Neural progenitor cell (in vitro differentiated cells): ENCODE results near the gene TMEM267.

ENCODE experiments used
- EZH2 ChIP-seq: fragments of 200-600 bp; sonication (generic); IDR thresholded peaks from 2 replicates; pipeline ENCODE4 v1.6.1; 2017; ENCODE audit warnings: antibody characterized with exemption, mild to moderate bottlenecking, moderate library complexity
- EZH2phosphoT487 ChIP-seq: fragments of 200-600 bp; sonication (generic); IDR thresholded peaks from 2 replicates; pipeline ENCODE4 v1.6.1; 2017; ENCODE audit warnings: antibody characterized with exemption
- TF ChIP-seq, protein P1 (sequence below): fragments of 200-600 bp; sonication (generic); IDR thresholded peaks from 2 replicates; pipeline ENCODE4 v1.5.1; 2017; ENCODE audit warnings: antibody characterized with exemption, mild to moderate bottlenecking

- TF ChIP-seq EZH2 (no peak), EZH2phosphoT487 (no peak)
- TF ChIP-seq, protein P1, sequence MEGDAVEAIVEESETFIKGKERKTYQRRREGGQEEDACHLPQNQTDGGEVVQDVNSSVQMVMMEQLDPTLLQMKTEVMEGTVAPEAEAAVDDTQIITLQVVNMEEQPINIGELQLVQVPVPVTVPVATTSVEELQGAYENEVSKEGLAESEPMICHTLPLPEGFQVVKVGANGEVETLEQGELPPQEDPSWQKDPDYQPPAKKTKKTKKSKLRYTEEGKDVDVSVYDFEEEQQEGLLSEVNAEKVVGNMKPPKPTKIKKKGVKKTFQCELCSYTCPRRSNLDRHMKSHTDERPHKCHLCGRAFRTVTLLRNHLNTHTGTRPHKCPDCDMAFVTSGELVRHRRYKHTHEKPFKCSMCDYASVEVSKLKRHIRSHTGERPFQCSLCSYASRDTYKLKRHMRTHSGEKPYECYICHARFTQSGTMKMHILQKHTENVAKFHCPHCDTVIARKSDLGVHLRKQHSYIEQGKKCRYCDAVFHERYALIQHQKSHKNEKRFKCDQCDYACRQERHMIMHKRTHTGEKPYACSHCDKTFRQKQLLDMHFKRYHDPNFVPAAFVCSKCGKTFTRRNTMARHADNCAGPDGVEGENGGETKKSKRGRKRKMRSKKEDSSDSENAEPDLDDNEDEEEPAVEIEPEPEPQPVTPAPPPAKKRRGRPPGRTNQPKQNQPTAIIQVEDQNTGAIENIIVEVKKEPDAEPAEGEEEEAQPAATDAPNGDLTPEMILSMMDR = peak; percentile 25
These were observed 81.8 kb downstream of the TMEM267 start for GRCh38 chr5:43401827-43402226.
